ENCODE data around the gene PGLYRP2. TPM values are rescaled to one million over a fixed set of nuclear protein-coding genes. Genes with fewer than 3 reads are reported as not detected.

PGLYRP2 gene
- total RNA-seq, 1 donor = not detected

- TF ChIP-seq, protein P1, sequence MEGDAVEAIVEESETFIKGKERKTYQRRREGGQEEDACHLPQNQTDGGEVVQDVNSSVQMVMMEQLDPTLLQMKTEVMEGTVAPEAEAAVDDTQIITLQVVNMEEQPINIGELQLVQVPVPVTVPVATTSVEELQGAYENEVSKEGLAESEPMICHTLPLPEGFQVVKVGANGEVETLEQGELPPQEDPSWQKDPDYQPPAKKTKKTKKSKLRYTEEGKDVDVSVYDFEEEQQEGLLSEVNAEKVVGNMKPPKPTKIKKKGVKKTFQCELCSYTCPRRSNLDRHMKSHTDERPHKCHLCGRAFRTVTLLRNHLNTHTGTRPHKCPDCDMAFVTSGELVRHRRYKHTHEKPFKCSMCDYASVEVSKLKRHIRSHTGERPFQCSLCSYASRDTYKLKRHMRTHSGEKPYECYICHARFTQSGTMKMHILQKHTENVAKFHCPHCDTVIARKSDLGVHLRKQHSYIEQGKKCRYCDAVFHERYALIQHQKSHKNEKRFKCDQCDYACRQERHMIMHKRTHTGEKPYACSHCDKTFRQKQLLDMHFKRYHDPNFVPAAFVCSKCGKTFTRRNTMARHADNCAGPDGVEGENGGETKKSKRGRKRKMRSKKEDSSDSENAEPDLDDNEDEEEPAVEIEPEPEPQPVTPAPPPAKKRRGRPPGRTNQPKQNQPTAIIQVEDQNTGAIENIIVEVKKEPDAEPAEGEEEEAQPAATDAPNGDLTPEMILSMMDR (IDR thresholded peaks at IDR 0.05; ENCODE audit: extremely low read depth, low read depth, low read length) = no peak
- Histone ChIP-seq H3K27ac (ENCODE audit: low read depth, low read length) (no peak overlapping the region), H3K4me1 (ENCODE audit: insufficient read depth, low read length) (peaks cover 4% of the 10 kb centered on the region), H3K4me2 (ENCODE audit: insufficient read depth, low read length) (no peak overlapping the region), H3K79me2 (ENCODE audit: insufficient read depth, low read length) (peaks cover 5% of the 10 kb centered on the region), H3K36me3 (ENCODE audit: insufficient read depth, low read length) (no peaks in the 10 kb centered on the region), H3K4me3 (ENCODE audit: insufficient read depth, low read length) (no peak overlapping the region), H4K20me1 (ENCODE audit: insufficient read depth, low read length) (peaks cover under 1% of the 10 kb centered on the region), H2AFZ (ENCODE audit: low read length) (no peak overlapping the region), H3K27me3 (ENCODE audit: insufficient read depth, low read length) (no peaks in the 10 kb centered on the region), H3K9me3 (ENCODE audit: low read depth, low read length) (no peaks in the 10 kb centered on the region)
- DNase-seq (ENCODE audit: insufficient read length, low spot score, missing footprints) = no peak
Observed at GRCh38 chr19:15436826-15437110, 42.5 kb downstream of the PGLYRP2 start.

GRCh38 chr19:15436012-15436825 lies 43.1 kb downstream of the PGLYRP2 start:
- H3K79me2 ChIP-seq (ENCODE audit: insufficient read depth, low read length) = peaks cover 11% of the 10 kb centered on the region
- H3K27me3 ChIP-seq (ENCODE audit: insufficient read depth, low read length) = no peaks in the 10 kb centered on the region
- H3K36me3 ChIP-seq (ENCODE audit: insufficient read depth, low read length) = no peaks in the 10 kb centered on the region
- H3K4me2 ChIP-seq (ENCODE audit: insufficient read depth, low read length) = no peak overlapping the region
- TF ChIP-seq, protein P1 (IDR thresholded peaks at IDR 0.05; ENCODE audit: extremely low read depth, low read depth, low read length) = no peak
- no peak overlapping the region for H2AFZ ChIP-seq (ENCODE audit: low read length)
- no peak overlapping the region for H3K4me3 ChIP-seq (ENCODE audit: insufficient read depth, low read length)
- H3K27ac ChIP-seq (ENCODE audit: low read depth, low read length) = no peak overlapping the region
- peak; percentile 87 for DNase-seq (ENCODE audit: insufficient read length, low spot score, missing footprints)
- peaks cover 10% of the 10 kb centered on the region for H3K4me1 ChIP-seq (ENCODE audit: insufficient read depth, low read length)
- H3K9me3 ChIP-seq (ENCODE audit: low read depth, low read length) = no peaks in the 10 kb centered on the region
- H4K20me1 ChIP-seq (ENCODE audit: insufficient read depth, low read length) = peaks cover 6% of the 10 kb centered on the region

DNA sequence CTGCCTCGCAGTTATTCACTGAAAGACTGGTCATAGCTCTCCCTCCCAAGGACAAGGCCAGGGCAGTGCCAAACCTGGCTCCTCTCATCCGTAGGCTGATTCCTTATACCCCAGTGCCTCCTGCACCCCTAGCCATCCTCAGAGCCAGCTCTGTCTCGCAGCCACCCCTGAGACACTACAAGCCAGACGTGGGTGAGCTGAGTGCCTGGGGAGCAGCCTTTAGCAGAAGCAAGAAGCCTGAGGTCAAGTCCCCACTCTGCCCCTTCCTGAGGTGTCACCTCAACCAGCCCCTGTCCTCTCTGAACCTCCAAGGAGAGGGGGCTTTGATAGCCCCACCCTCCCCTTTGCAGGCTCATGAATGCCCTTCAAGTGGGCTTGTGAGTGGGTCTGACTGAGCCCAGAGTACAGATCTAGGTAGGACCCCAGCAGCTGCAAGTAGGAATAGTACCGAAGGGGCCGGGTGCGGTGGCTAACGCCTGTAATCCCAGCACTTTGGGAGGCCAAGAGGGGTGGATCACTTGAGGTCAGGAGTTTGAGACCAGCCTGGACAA lies 45.7 kb downstream of the PGLYRP2 start:
- Histone ChIP-seq H3K36me3 (ENCODE audit: insufficient read depth, low read length) (no peaks in the 10 kb centered on the region), H3K79me2 (ENCODE audit: insufficient read depth, low read length) (peaks cover 37% of the 10 kb centered on the region), H2AFZ (ENCODE audit: low read length) (peak overlapping the region; percentile 94), H3K4me3 (ENCODE audit: insufficient read depth, low read length) (peak overlapping the region; percentile 76), H4K20me1 (ENCODE audit: insufficient read depth, low read length) (peaks cover 19% of the 10 kb centered on the region), H3K27me3 (ENCODE audit: insufficient read depth, low read length) (no peaks in the 10 kb centered on the region), H3K27ac (ENCODE audit: low read depth, low read length) (no peak overlapping the region), H3K9me3 (ENCODE audit: low read depth, low read length) (no peaks in the 10 kb centered on the region), H3K4me2 (ENCODE audit: insufficient read depth, low read length) (peak overlapping the region; percentile 92), H3K4me1 (ENCODE audit: insufficient read depth, low read length) (peaks cover 18% of the 10 kb centered on the region)
- TF ChIP-seq, protein P1 (IDR thresholded peaks at IDR 0.05; ENCODE audit: extremely low read depth, low read depth, low read length) = no peak
- no peak for DNase-seq (ENCODE audit: insufficient read length, low spot score, missing footprints)
